A549 treated with ZK216348 at 1 μM for 4 hours (cell line): ENCODE results near the gene ERVW-1. TPM values are rescaled to one million over a fixed set of nuclear protein-coding genes. Genes with fewer than 3 reads are reported as not detected.

Experiments
- total RNA-seq: library from RNA; stranded (reverse); fragments of 200-300 nt; extraction: Qiagen RNA extraction; gene quantifications from 5 replicates; pipeline ENCODE4 v1.2.3, GENCODE V29; 2022; ENCODE audit warnings: low read depth

The ERVW-1 gene, protein sequence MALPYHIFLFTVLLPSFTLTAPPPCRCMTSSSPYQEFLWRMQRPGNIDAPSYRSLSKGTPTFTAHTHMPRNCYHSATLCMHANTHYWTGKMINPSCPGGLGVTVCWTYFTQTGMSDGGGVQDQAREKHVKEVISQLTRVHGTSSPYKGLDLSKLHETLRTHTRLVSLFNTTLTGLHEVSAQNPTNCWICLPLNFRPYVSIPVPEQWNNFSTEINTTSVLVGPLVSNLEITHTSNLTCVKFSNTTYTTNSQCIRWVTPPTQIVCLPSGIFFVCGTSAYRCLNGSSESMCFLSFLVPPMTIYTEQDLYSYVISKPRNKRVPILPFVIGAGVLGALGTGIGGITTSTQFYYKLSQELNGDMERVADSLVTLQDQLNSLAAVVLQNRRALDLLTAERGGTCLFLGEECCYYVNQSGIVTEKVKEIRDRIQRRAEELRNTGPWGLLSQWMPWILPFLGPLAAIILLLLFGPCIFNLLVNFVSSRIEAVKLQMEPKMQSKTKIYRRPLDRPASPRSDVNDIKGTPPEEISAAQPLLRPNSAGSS
- total RNA-seq, result not detected in 5 replicates

DNA sequence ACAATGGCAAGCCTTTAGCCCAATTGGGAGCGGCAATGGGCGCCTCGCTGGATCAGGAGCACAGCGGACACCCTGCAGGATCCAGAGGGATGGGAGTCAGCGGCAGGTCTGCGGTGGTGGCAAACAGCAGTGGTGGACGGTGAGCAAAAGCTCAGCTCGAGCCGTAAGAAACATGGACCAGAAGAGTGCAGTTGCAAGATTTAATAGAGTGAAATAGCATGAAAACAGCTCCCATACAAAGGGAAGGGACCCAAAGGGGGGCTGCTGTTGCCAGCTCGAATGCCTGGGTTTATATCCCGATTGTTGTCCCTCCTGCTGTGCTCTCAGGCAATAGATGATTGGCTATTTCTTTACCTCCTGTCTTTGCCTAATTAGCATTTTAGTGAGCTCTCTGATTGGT is at the start of gene ERVW-1:
Gene ERVW-1 (minus strand): TSS at position 266 of the 400 bp plus-strand sequence. CDS start 7,565 bp downstream, outside the sequence.

DNA sequence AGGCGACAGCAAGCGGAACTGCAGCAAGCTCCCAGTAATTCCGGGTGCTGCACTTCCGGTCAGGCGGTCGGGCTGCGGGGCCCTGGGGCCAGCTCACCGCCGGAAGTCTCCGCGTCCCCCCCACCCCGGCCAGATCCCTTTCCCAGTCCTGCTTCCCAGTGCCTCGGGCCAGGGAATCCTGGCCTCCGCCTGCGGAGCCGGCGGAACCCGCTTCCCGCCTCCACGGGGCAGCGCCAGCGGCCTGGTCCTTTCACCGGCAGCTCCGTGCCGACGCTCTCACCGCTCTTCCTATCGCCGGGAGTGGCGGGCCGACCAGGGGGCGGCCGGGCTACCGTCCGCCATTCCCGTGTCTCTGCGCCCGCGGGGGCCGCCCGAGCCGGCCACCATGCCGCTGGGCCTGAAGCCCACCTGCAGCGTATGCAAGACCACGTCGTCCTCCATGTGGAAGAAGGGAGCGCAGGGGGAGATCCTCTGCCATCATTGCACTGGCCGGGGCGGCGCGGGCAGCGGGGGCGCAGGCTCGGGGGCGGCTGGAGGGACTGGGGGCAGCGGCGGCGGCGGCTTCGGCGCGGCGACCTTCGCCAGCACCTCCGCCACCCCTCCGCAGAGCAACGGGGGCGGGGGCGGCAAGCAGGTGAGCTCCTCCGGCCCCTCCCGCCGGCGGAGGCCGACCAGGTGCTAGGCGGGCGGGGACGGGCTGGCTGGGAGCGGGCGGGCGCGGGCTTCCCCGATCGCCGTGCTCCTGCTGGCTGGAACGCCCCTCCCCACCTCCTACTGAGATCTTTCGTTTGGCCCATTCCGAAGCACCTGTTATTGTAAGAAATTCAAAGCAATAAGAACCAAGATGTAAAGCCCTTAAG is 30.2 kb downstream of the ERVW-1 start, which contains the start of gene GATAD1:
Gene GATAD1 (plus strand): TSS at position 138 of the 860 bp plus-strand sequence. CDS start 248 bp downstream, at position 386.

Other genes starting within 250 kb of the ERVW-1 start
- 23.3 to 28.4 TPM (median 26.7 TPM) in 5 replicates for gene KRIT1, start 232.0 kb downstream of the ERVW-1 start, total RNA-seq
- 14.1 to 23.3 TPM (median 20.3 TPM) in 5 replicates for gene ANKIB1, start 232.0 kb downstream of the ERVW-1 start, total RNA-seq
- 13.6 to 21.0 TPM (median 18.4 TPM) in 5 replicates for gene GATAD1, start 30.5 kb downstream of the ERVW-1 start, total RNA-seq
- gene PEX1, start 50.6 kb upstream of the ERVW-1 start, total RNA-seq, result 3.9 to 7.4 TPM (median 5.5 TPM) in 5 replicates
- gene RBM48, start 50.8 kb upstream of the ERVW-1 start, total RNA-seq, result 6.2 to 8.9 TPM (median 6.4 TPM) in 5 replicates
- 21.0 to 30.0 TPM (median 24.6 TPM) in 5 replicates for gene FAM133B, start 112.4 kb upstream of the ERVW-1 start, total RNA-seq